ENCODE results near the gene SH3BP1.

SH3BP1 gene

DNA sequence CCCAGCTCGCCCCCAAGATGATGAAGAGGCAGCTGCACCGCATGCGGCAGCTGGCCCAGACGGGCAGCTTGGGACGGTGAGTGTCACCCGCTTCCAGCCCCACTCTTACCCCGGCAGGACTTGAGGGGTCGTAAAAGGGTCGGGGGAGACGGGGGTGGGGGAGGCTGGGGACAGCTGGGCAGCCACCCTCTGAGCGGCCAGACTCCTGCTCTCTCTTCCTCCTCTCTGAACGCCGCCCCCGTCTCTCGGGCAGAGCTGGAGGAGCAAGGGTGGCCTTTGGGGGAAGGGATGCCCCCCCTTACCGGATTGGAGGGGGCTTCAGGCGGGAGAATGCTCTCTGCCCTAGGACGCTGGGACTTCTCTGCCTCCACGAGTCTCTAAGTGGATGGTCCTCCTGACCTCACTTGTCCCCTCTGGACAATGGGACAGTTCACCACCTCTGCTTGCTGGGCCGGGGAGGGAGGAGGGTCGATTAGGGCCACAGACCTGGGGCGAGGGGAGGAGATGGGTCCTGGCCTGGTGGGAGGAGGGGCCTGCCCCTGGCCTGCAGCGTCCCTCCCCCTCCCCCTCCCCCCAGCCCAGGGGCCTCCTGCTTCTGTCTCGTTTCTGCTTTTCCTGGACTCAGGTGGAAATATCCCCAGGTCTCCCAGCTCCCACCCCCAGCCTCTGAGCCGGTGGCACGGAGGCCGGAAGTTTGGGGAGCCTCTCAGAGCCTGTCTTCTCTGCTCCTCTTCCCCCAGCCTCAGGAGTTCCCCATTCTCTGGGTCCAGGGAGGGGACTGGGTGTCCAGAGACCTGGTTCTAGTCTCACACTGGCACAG, 512 bp downstream of the SH3BP1 start:
- TF ChIP-seq, protein P1, sequence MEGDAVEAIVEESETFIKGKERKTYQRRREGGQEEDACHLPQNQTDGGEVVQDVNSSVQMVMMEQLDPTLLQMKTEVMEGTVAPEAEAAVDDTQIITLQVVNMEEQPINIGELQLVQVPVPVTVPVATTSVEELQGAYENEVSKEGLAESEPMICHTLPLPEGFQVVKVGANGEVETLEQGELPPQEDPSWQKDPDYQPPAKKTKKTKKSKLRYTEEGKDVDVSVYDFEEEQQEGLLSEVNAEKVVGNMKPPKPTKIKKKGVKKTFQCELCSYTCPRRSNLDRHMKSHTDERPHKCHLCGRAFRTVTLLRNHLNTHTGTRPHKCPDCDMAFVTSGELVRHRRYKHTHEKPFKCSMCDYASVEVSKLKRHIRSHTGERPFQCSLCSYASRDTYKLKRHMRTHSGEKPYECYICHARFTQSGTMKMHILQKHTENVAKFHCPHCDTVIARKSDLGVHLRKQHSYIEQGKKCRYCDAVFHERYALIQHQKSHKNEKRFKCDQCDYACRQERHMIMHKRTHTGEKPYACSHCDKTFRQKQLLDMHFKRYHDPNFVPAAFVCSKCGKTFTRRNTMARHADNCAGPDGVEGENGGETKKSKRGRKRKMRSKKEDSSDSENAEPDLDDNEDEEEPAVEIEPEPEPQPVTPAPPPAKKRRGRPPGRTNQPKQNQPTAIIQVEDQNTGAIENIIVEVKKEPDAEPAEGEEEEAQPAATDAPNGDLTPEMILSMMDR (IDR thresholded peaks at IDR 0.05), result no peak
- no peak for DNase-seq (ENCODE audit: low spot score)
- Histone ChIP-seq H3K4me3 (peak overlapping the region; percentile 79), H3K27ac (peak overlapping the region in 1 of 2 donors; percentile 78)

GRCh38 chr22:37640591-37641560, 1.4 kb downstream of the SH3BP1 start:
- Histone ChIP-seq H3K4me3 (peak overlapping the region; percentile 79), H3K27ac (peak overlapping the region in 1 of 2 donors; percentile 78)
- no peak for DNase-seq (ENCODE audit: low spot score)
- TF ChIP-seq, protein P1 (IDR thresholded peaks at IDR 0.05), result no peak

- TF ChIP-seq, protein P1 (IDR thresholded peaks at IDR 0.05), result no peak
- Histone ChIP-seq H3K4me3 (no peak overlapping the region), H3K27ac (peak overlapping the region in 1 of 2 donors; percentile 78)
- no peak for DNase-seq (ENCODE audit: low spot score)
These were observed 2.1 kb downstream of the SH3BP1 start for GRCh38 chr22:37641561-37641949.

GRCh38 chr22:37643225-37643847, 3.9 kb downstream of the SH3BP1 start:
- TF ChIP-seq, protein P1 (IDR thresholded peaks at IDR 0.05), result peak; percentile 87
- Histone ChIP-seq H3K27ac (no peak overlapping the region), H3K4me3 (no peak overlapping the region)
- DNase-seq (ENCODE audit: low spot score), result no peak

DNA sequence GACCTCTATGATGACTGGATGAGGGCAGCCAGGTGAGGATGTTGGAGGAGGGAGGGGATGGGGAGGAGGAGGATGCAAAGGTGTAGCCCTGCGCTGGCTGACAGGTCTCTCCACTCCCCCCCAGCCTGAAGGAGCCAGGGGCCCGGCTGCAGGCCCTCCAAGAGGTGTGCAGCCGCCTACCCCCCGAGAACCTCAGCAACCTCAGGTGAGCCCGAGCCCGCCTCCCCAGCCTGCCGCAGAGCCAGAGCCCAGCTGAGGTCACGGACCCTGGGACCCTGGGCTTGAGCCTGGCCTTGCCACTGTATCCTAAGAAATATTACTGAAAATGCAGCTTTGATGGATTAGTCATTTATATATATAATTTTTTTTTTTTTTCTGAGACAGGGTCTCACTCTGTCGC, 7.8 kb downstream of the SH3BP1 start:
- Histone ChIP-seq H3K27ac (no peak overlapping the region), H3K4me3 (no peak overlapping the region)
- DNase-seq (ENCODE audit: low spot score), result no peak
- TF ChIP-seq, protein P1 (IDR thresholded peaks at IDR 0.05), result no peak

GRCh38 chr22:37647928-37648327, 8.5 kb downstream of the SH3BP1 start:
- Histone ChIP-seq H3K4me3 (no peak overlapping the region), H3K27ac (no peak overlapping the region)
- TF ChIP-seq, protein P1 (IDR thresholded peaks at IDR 0.05), result no peak
- no peak for DNase-seq (ENCODE audit: low spot score)

All from coronary artery (tissue), 2 donors.